Right lobe of liver (tissue), 6 donors: ENCODE results near the gene OBP2A. TPM values are rescaled to one million over a fixed set of nuclear protein-coding genes. Genes with fewer than 3 reads are reported as not detected.

Source experiments
- ATAC-seq, 4 donors: fragments of 200-7000 bp; cut with Tn5 transposase; one replicate each; pipeline ENCODE4 v1.9.1; 2020; ENCODE audit warnings: mild to moderate bottlenecking in 4 of 4, moderate library complexity in 4 of 4
- DNase-seq, 3 donors: peaks; one replicate each; pipeline ENCODE4 v3.0.0-alpha.2; 2020
- H3K27ac ChIP-seq, 3 donors: fragments of 200-600 bp; one replicate each; pipeline ENCODE4 v1.8.0; 2022
- H3K27me3 ChIP-seq, 2 donors: fragments of 200-600 bp; one replicate each; pipeline ENCODE4 v1.8.0; 2022
- H3K36me3 ChIP-seq, 4 donors: fragments of 200-600 bp; sonication (generic) in 1 of 4; one replicate each; pipeline versions ENCODE4 v1.5.1 to v1.8.0; 2017 to 2022; ENCODE audit warnings: control low read depth in 1 of 4
- H3K4me1 ChIP-seq, 4 donors: fragments of 200-600 bp; sonication (generic) in 1 of 4; one replicate each; pipeline versions ENCODE4 v1.5.1 to v1.8.0; 2017 to 2022; ENCODE audit warnings: control low read depth in 1 of 4
- H3K4me3 ChIP-seq, 3 donors: fragments of 200-600 bp; one replicate each; pipeline ENCODE4 v1.8.0; 2022
- H3K9me3 ChIP-seq, 4 donors: fragments of 200-600 bp; sonication (generic) in 1 of 4; one replicate each; pipeline versions ENCODE4 v1.5.1 to v1.8.0; 2017 to 2022; ENCODE audit warnings: control low read depth in 1 of 4
- CTCF ChIP-seq, 4 donors: fragments of 200-600 bp in 3 of 4; fragments of 450-650 bp in 1 of 4; IDR thresholded peaks; one replicate each; pipeline versions ENCODE4 v1.5.1 to v1.8.0; 2016 to 2022; ENCODE audit warnings: antibody characterized with exemption in 4 of 4, mild to moderate bottlenecking in 2 of 4
- POLR2A ChIP-seq: fragments of 450-650 bp; IDR thresholded peaks from one replicate; pipeline ENCODE4 v1.6.1; 2017; ENCODE audit warnings: antibody characterized with exemption, mild to moderate bottlenecking
- WGBS: methylation state at CpG from one replicate; pipeline ENCODE4 v1.1.6; 2018; ENCODE audit warnings: low coverage, low lambda C conversion rate; ENCODE audit not compliant: insufficient coverage; ENCODE audit errors: missing lambda C conversion rate; 5-methylcytosine and 5-hydroxymethylcytosine counted together
- intact Hi-C, 2 donors: fragments of 100-400 bp; cut with DNase I; formaldehyde crosslinking; loops; one replicate each; pipeline versions ENCODE4 v1.11.2 to v1.14.1; 2022
- total RNA-seq, 6 experiments: library from RNA; depleted of rRNA in 2 of 6; stranded (reverse); fragments of >200 nt in 2 of 6; fragmentation: NEBNext Ultra II Directional in 3 of 6; extraction: Animal tissue kit (Norgen Biotek cat#: 25700) in 3 of 6; gene quantifications; one replicate each; pipeline versions ENCODE4 v1.1.0 to v1.2.4, GENCODE V29; 2016 to 2023
- donor health status: DM: no; HTN: yes; CAD: no.
- donor health status: DM: no; HTN: no; CAD: no.
- donor health status: DM: no; HTN: no; CAD: no.
- donor health status: DM: no; HTN: yes; CAD: no.
- donor health status: DM: no; HTN: yes; CAD: no.

OBP2A gene
- total RNA-seq, 6 experiments from 2014 or later: not detected

GRCh38 chr9:135552698-135553171, 6.8 kb downstream of the OBP2A start:
- no peak for TF ChIP-seq CTCF (IDR thresholded peaks at IDR 0.05)
- TF ChIP-seq POLR2A: no peak
- intact Hi-C loops: no loop called here
- 56% methylated on average over 7 of the region's 19 CpGs for WGBS
- no peak overlapping the region for H3K4me3 ChIP-seq
- no peak overlapping the region for H3K27ac ChIP-seq
- no peaks in the 10 kb centered on the region for H3K9me3 ChIP-seq
- H3K4me1 ChIP-seq: no peaks in the 10 kb centered on the region
- no peaks in the 10 kb centered on the region for H3K27me3 ChIP-seq
- no peak for DNase-seq
- no peak for ATAC-seq
- H3K36me3 ChIP-seq: no peaks in the 10 kb centered on the region

- no peaks in the 10 kb centered on the region for H3K27me3 ChIP-seq
- no peak overlapping the region for H3K4me3 ChIP-seq
- no peaks in the 10 kb centered on the region for H3K36me3 ChIP-seq
- H3K4me1 ChIP-seq: no peaks in the 10 kb centered on the region
- intact Hi-C loops: no loop called here
- no peak for ATAC-seq
- no peak for TF ChIP-seq CTCF (IDR thresholded peaks at IDR 0.05)
- TF ChIP-seq POLR2A: no peak
- DNase-seq: no peak
- H3K27ac ChIP-seq: no peak overlapping the region
- H3K9me3 ChIP-seq: no peaks in the 10 kb centered on the region
- WGBS: 41% methylated on average over 3 of the region's 4 CpGs
These were observed 8.8 kb downstream of the OBP2A start for GRCh38 chr9:135554718-135555117.

- H3K4me1 ChIP-seq: no peaks in the 10 kb centered on the region
- 42% methylated on average over 5 of the region's 5 CpGs for WGBS
- no peaks in the 10 kb centered on the region for H3K36me3 ChIP-seq
- ATAC-seq (no peak), DNase-seq (peak in 1 of 3 donors; percentile 23)
- H3K4me3 ChIP-seq: no peak overlapping the region
- no peaks in the 10 kb centered on the region for H3K9me3 ChIP-seq
- H3K27me3 ChIP-seq: no peaks in the 10 kb centered on the region
- TF ChIP-seq POLR2A: no peak
- no peak for TF ChIP-seq CTCF (IDR thresholded peaks at IDR 0.05)
- no peak overlapping the region for H3K27ac ChIP-seq
- intact Hi-C loops: no loop called here
These were observed 9.3 kb downstream of the OBP2A start for GRCh38 chr9:135555203-135555602.

GRCh38 chr9:135555910-135556309, 10.0 kb downstream of the OBP2A start:
- WGBS: 53% methylated on average over 14 of the region's 16 CpGs
- Histone ChIP-seq H3K36me3 (no peaks in the 10 kb centered on the region), H3K27ac (no peak overlapping the region), H3K9me3 (no peaks in the 10 kb centered on the region), H3K4me1 (no peaks in the 10 kb centered on the region), H3K27me3 (no peaks in the 10 kb centered on the region), H3K4me3 (no peak overlapping the region)
- no peak for TF ChIP-seq CTCF (IDR thresholded peaks at IDR 0.05)
- TF ChIP-seq POLR2A: no peak
- DNase-seq (peak in 1 of 3 donors; percentile 28), ATAC-seq (no peak)
- intact Hi-C loops: no loop called here

- Histone ChIP-seq H3K36me3 (no peaks in the 10 kb centered on the region), H3K9me3 (no peaks in the 10 kb centered on the region), H3K27ac (no peak overlapping the region), H3K27me3 (no peaks in the 10 kb centered on the region), H3K4me1 (no peaks in the 10 kb centered on the region), H3K4me3 (no peak overlapping the region)
- intact Hi-C loops: no loop called here
- ATAC-seq: no peak
- DNase-seq: no peak
- TF ChIP-seq POLR2A (no peak), CTCF (IDR thresholded peaks at IDR 0.05) (no peak)
- 24% methylated on average over 7 of the region's 11 CpGs for WGBS
These were observed 13.7 kb downstream of the OBP2A start for GRCh38 chr9:135559606-135560005.
